ENCODE results near the gene CAMK1D. TPM values are rescaled to one million over a fixed set of nuclear protein-coding genes. Genes with fewer than 3 reads are reported as not detected.

CAMK1D gene
- total RNA-seq, 1 donor from 2014 or later, result 1.0 TPM

GRCh38 chr10:12834116-12834665 is 484.8 kb downstream of the CAMK1D start:
- H3K4me3 ChIP-seq (ENCODE audit: low read depth, low read length), result no peak overlapping the region
- TF ChIP-seq, protein P1, sequence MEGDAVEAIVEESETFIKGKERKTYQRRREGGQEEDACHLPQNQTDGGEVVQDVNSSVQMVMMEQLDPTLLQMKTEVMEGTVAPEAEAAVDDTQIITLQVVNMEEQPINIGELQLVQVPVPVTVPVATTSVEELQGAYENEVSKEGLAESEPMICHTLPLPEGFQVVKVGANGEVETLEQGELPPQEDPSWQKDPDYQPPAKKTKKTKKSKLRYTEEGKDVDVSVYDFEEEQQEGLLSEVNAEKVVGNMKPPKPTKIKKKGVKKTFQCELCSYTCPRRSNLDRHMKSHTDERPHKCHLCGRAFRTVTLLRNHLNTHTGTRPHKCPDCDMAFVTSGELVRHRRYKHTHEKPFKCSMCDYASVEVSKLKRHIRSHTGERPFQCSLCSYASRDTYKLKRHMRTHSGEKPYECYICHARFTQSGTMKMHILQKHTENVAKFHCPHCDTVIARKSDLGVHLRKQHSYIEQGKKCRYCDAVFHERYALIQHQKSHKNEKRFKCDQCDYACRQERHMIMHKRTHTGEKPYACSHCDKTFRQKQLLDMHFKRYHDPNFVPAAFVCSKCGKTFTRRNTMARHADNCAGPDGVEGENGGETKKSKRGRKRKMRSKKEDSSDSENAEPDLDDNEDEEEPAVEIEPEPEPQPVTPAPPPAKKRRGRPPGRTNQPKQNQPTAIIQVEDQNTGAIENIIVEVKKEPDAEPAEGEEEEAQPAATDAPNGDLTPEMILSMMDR (conservative IDR thresholded peaks at IDR 0.05; ENCODE audit: low read depth, low read length), result no peak

GRCh38 chr10:12834721-12835120 is 485.4 kb downstream of the CAMK1D start:
- DNase-seq (ENCODE audit: low read depth), result no peak
- TF ChIP-seq, protein P1 (conservative IDR thresholded peaks at IDR 0.05; ENCODE audit: low read depth, low read length), result no peak
- no peak overlapping the region for H3K4me3 ChIP-seq (ENCODE audit: low read depth, low read length)

More at GRCh38 chr10:12834116-12834665, 484.8 kb downstream of the CAMK1D start:
- DNase-seq (ENCODE audit: low read depth), result no peak

- TF ChIP-seq, protein P1 (conservative IDR thresholded peaks at IDR 0.05; ENCODE audit: low read depth, low read length), result no peak
- no peak overlapping the region for H3K4me3 ChIP-seq (ENCODE audit: low read depth, low read length)
- no peak for DNase-seq (ENCODE audit: low read depth)
Observed at GRCh38 chr10:12835709-12836108, 486.4 kb downstream of the CAMK1D start.

DNA sequence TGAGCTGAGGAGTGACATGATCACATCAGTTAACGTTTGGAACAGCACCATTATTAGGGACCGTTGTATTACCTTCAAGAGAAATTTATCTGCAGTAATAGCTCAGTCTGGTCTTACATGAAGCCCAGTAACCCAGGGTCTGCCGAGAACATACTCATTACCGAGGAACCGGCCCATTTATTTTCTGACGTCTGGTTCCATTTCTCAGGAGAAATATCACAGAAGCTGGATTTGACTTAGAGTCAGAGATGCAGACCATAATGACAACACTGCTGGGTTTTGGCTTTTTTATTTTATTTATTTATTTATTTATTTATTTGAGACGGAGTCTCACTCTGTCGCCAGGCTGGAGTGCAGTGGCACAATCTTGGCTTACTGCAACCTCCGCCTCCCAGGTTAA is 489.0 kb downstream of the CAMK1D start:
- no peak overlapping the region for H3K4me3 ChIP-seq (ENCODE audit: low read depth, low read length)
- no peak for DNase-seq (ENCODE audit: low read depth)
- TF ChIP-seq, protein P1 (conservative IDR thresholded peaks at IDR 0.05; ENCODE audit: low read depth, low read length), result no peak

DNA sequence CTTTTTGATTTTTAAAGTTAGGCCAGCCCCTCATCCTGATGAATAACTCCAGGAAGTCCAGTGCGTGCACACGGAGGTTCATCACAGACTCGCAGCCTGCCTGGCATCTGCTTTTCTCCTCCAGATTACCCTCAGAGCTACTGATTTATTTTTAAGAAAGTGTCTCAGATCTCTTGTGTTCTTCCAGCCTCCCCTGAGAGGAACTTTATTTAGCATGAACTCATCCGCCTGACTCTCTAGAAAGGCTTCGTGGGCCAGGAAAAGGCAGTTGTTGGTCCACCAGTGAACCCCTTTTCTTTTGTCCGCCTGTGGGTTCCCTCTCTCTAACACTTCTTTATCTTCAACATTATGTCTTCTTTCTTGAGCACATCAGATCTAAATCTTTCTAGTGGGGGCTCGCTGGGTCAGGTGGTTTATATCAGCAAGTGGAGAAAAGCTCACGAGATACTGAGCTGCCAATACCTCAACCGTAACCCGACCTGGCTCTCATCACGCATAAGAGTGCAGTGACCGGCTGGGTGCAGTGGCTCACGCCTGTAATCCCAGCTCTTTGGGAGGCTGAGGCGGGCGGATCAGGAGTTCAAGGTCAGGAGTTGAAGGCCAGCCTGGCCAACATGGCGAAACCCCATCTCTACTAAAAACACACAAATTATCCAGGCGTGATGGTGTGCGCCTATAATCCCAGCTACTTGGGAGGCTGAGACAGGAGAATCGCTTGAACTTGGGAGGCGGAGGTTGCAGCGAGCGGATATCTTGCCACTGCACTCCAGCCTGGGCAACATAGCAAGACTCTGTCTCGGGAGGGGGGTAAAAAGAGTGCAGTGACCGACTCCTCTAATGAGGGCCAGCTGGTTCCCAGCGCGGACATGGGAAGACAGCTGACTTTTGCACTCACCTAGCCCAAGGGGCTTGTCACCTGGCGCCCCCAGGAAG is 489.9 kb downstream of the CAMK1D start:
- H3K4me3 ChIP-seq (ENCODE audit: low read depth, low read length), result no peak overlapping the region
- DNase-seq (ENCODE audit: low read depth), result no peak
- TF ChIP-seq, protein P1 (conservative IDR thresholded peaks at IDR 0.05; ENCODE audit: low read depth, low read length), result no peak

GRCh38 chr10:12839941-12840611 is 490.7 kb downstream of the CAMK1D start:
- no peak overlapping the region for H3K4me3 ChIP-seq (ENCODE audit: low read depth, low read length)
- DNase-seq (ENCODE audit: low read depth), result no peak

More at GRCh38 chr10:12839941-12840611, 490.7 kb downstream of the CAMK1D start:
- TF ChIP-seq, protein P1 (conservative IDR thresholded peaks at IDR 0.05; ENCODE audit: low read depth, low read length), result no peak

Measured in epithelial cell of proximal tubule (primary cell).